Activated T-helper 1 cell treated with Interleukin-2 at 50 U/mL for 16 hours (primary cell): ENCODE results near the gene BRD9.
"Not testable (repeated sequence)": the region's sequence is repeated elsewhere in the genome, so short reads cannot be mapped to it uniquely, and the experiment has no call there.

Source experiments
- DNase-seq: peaks from one replicate; pipeline ENCODE4 v3.0.0-alpha.2; 2020; ENCODE audit warnings: low read depth

Gene BRD9

GRCh38 chr5:922436-923280 is 30.1 kb upstream of the BRD9 start:
- no peak for DNase-seq

- no peak for DNase-seq
Measured at GRCh38 chr5:921456-922435, 29.1 kb upstream of the BRD9 start.

DNA sequence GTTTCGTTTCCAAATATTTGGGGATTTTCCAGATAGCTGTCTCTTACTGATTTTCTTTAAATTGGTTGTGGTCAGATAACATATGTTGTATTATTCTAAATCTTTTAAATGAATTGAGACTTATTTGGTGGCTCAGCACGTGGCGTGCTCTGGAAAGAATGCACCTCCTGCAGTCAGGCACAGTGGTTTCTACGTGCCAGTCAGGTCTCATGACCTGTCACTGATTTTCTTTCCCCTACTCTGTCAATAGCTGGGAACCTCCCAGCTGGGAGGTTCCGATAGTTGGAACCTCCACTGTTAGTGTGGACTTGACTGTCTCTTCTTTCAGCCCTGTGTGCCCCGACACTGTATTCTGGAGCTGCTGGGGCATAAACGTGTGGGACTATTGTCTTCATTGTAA is 27.7 kb upstream of the BRD9 start:
- no peak for DNase-seq

GRCh38 chr5:919356-920000 is 26.9 kb upstream of the BRD9 start:
- DNase-seq, result no peak

DNA sequence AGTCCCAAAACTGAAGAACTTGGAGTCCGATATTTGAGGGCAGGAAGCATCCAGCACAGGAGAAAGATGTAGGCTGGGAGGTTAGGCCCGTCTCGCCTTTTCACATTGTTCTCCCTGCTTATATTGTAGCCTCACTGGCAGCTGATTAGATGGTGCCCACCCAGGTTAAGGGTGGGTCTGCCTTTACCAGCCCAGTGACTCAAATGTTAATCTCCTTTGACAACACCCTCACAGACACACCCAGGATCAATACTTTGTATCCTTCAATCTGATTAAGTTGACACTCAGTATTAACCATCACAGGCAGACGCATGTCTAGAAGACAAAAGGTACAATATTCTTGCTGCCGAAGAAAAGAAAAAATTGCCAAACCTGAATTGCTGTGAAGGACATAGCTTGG is 26.1 kb upstream of the BRD9 start:
- DNase-seq, result not testable (repeated sequence)

GRCh38 chr5:916441-917293 is 24.1 kb upstream of the BRD9 start:
- no peak for DNase-seq

DNA sequence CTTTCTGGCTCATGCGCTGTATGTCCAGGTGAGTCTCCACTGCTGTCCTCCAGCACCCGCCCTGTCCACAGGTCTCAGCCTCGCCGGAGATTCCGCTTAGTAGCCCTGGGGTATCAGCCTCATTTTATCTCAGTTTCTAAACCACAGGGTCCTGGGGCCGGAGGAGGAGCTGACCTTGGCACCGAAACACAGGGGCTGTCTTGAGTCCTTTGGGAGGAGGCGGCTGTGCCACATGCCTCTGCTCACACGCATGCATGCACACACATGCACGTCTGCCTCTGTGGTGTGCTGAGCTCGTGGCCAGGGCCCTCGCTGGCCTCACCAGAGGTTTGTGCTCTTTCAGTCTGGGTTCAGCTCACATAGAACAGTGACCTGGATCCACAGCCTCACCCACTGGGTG is 23.3 kb upstream of the BRD9 start:
- no peak for DNase-seq

- DNase-seq, result not testable (repeated sequence)
Measured at GRCh38 chr5:915346-915745, 22.7 kb upstream of the BRD9 start.

- DNase-seq, result no peak
Measured at GRCh38 chr5:914612-915011, 22.0 kb upstream of the BRD9 start.

DNA sequence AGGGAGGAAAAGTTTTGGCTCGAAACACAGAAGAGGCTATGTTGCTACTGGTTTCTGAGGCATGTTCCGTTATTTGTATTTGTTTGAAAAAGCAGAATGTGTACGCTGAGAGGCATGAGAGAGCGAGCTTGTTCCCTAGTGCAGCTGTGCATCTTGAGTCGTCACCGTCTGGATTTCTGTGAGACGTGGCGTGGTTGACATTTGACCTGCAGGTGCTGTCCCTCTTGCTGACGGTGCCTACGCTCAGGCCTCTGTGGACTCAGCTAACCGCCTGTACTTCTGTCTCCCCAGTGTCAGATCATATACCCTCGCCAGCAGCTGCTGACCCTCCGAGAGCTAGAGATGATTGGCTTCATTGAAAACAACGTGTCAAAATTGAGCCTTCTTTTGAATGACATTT is 21.6 kb upstream of the BRD9 start:
- no peak for DNase-seq

- peak; percentile 71 for DNase-seq
Measured at GRCh38 chr5:912280-913091, 19.9 kb upstream of the BRD9 start.

GRCh38 chr5:911601-912000 is 19.0 kb upstream of the BRD9 start:
- DNase-seq, result no peak

DNA sequence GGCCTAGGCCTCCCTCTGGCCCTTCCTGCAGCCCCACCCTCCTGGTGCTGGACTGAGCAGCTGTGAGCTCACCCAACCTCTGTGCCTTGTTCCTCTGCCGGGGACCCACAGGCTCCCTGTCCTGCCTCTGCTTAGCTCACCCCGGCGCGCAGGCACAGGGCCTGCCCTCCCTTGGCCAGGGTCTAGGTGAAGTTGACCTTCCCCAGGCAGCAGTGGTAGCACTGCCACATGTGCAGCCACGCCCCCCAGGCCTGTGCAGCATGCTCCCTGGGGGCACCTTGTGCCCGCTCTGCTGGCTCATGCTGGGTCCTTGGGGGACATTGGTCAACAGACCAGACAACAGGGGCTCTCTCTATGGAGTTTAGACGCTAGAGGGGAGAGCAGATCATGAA is 18.2 kb upstream of the BRD9 start:
- DNase-seq, result no peak

GRCh38 chr5:909994-910768 is 17.6 kb upstream of the BRD9 start:
- DNase-seq, result no peak

- DNase-seq, result no peak
Measured at GRCh38 chr5:909086-909485, 16.5 kb upstream of the BRD9 start.

GRCh38 chr5:908172-908571 is 15.6 kb upstream of the BRD9 start:
- no peak for DNase-seq

DNA sequence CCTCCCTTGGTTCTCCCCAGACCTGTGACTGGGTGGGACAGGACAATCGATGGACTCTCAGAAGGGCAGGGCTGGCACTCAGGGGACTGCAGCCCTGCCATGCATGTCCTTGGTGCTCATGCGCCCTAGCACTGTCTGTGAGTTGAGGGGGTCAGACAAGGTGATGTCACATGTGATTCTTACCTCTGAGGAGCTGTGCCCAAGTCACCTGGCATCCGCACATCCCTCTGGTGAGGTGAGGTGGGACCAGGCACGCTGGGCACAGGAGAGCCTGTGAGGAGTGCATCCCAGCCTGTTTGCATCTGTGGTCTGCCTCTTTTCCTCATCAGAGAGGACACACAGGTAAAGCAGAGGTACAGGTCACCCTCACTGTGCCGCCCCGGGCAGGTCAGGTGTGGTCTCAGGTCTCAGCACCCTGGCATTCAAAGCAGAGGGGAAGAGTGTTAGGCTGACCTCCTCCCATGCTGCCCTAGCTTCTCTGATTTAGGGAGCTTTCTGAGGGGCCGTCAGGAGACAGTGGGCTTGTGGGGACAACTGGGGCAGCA is 14.8 kb upstream of the BRD9 start:
- DNase-seq, result no peak

DNA sequence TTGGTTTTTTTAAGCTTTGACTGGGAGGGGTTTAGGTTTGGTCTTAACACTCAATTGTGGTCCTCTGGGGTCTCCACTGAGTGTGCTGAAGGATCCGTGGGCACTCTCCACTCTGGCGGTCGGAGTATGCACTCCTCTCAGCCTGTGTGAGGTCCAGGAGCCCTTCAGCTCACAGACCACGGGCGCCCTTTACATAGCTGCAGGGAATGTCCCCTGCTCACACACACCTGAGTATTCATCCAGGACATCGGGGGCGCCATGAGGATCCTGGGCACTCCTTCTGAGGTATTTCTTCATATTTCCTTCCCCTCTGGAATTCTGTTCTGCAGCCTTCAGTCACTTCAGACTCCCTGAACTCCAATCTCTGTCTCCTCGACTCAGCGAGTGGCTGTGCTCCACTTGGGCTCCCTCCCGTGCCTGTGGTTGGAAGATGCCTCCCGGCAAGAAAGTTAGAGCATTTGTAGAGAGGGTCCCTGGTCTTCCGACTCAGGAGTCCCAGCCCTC is 12.6 kb upstream of the BRD9 start:
- DNase-seq, result no peak

DNA sequence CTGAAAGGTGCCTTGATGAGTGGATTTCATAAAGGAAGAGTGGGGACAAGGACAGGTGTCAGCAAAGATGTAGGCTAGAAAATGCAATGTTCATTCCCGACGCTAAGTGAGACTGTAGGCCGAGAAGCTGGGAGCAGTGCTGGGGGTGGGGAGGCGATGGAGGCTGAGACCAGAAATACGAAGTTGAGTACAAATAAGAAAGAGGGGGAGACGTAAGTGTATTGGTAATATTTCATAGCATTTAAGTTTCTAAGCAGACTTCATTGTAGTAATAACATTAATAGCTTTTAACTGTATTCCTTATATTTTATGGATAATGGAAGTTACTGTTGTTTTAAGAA is 11.1 kb upstream of the BRD9 start:
- no peak for DNase-seq
